K562 (cell line): Measurements from ENCODE around the gene ITGAE.

Experiments used
- CREM ChIP-seq: IDR thresholded peaks from 2 replicates; pipeline ENCODE4 v1.6.1; 2014; ENCODE audit warnings: antibody characterized with exemption, low read depth
- CTCF ChIP-seq, 3 experiments: IDR thresholded peaks in 2 of 3; conservative IDR thresholded peaks in 1 of 3; 2 replicates each; pipeline ENCODE4 v1.5.1; 2011 to 2012; ENCODE audit warnings: low read length in 3 of 3, mild to moderate bottlenecking in 3 of 3, control low read depth in 2 of 3, improper control_type of control experiment in 1 of 3, inconsistent platforms in 1 of 3, low read depth in 1 of 3, mixed read lengths in 1 of 3, moderate library complexity in 1 of 3; ENCODE audit not compliant: insufficient read depth in 2 of 3
- ELF1 ChIP-seq: fragments of 200-800 bp; sonication (Bioruptor generic); IDR thresholded peaks from 2 replicates; pipeline ENCODE4 v1.6.1; 2016; ENCODE audit warnings: missing genetic modification characterization, missing compliant biosample characterization
- JUN ChIP-seq, 2 experiments: sonication (generic) in 1 of 2; formaldehyde crosslinking in 1 of 2; IDR thresholded peaks; 2 replicates each; pipeline versions ENCODE4 v1.6.1 to v1.8.0; 2012 to 2022; ENCODE audit warnings: borderline replicate concordance in 2 of 2, mild to moderate bottlenecking in 2 of 2, improper control_type of control experiment in 1 of 2, low read depth in 1 of 2, low read length in 1 of 2, missing genetic modification reagents in 1 of 2
- JUNB ChIP-seq: fragments of 450-650 bp; formaldehyde crosslinking; conservative IDR thresholded peaks from 2 replicates; pipeline ENCODE4 v1.4.0; 2020; ENCODE audit warnings: mild to moderate bottlenecking
- PURB ChIP-seq: sonication (generic); formaldehyde crosslinking; IDR thresholded peaks from 2 replicates; pipeline ENCODE4 v1.9.0; 2021; ENCODE audit warnings: low read depth, mild to moderate bottlenecking, missing genetic modification reagents
- RBFOX2 ChIP-seq: fragments of 200-400 bp; formaldehyde crosslinking; IDR thresholded peaks from 2 replicates; pipeline ENCODE4 v1.6.1; 2017; ENCODE audit warnings: low read depth, mild to moderate bottlenecking, low read length, moderate library complexity
- YY1 ChIP-seq, 3 experiments: IDR thresholded peaks; 2 replicates each; pipeline ENCODE4 v1.6.1; 2011; ENCODE audit warnings: low read length in 2 of 3, mild to moderate bottlenecking in 2 of 3, moderate library complexity in 2 of 3, borderline replicate concordance in 1 of 3, control low read depth in 1 of 3, low read depth in 1 of 3; ENCODE audit not compliant: insufficient read depth in 3 of 3, insufficient replicate concordance in 2 of 3, control insufficient read depth in 1 of 3, insufficient read length in 1 of 3; ENCODE audit errors: extremely low read depth in 1 of 3
- ZNF174 ChIP-seq: fragments of 250-450 bp; sonication (Bioruptor Pico); IDR thresholded peaks from 2 replicates; pipeline ENCODE4 v1.4.0; 2020; ENCODE audit warnings: mild to moderate bottlenecking
- ZNF76 ChIP-seq: fragments of 250-450 bp; sonication (Bioruptor Pico); IDR thresholded peaks from 2 replicates; pipeline ENCODE4 v1.4.0; 2020; ENCODE audit warnings: mild to moderate bottlenecking, moderate library complexity, borderline replicate concordance
- TF ChIP-seq, protein P1 (sequence below), 2 experiments: fragments of 450-650 bp in 1 of 2; sonication (generic) in 1 of 2; formaldehyde crosslinking in 1 of 2; IDR thresholded peaks in 1 of 2; conservative IDR thresholded peaks in 1 of 2; 2 replicates each; pipeline versions ENCODE4 v1.6.1 to v1.8.1; 2016 to 2023; ENCODE audit warnings: mild to moderate bottlenecking in 2 of 2, moderate library complexity in 2 of 2, inconsistent platforms in 1 of 2, missing genetic modification reagents in 1 of 2

GRCh38 chr17:3679531-3680126, 121.4 kb downstream of the ITGAE start:
- TF ChIP-seq RBFOX2 (no peak), ZNF76 (CRISPR knock-in tag) (no peak), CREM (no peak), CTCF (IDR thresholded peaks at IDR 0.05 in 2 of 3, conservative IDR thresholded peaks at IDR 0.05 in 1 of 3; ENCODE audit: insufficient read depth in 2 of 3, low read depth in 1 of 3, low read length in 3 of 3) (no peak), YY1 (IDR thresholded peaks at IDR 0.05; ENCODE audit: borderline replicate concordance in 1 of 3, control insufficient read depth in 1 of 3, extremely low read depth in 1 of 3, insufficient read depth in 3 of 3, insufficient read length in 1 of 3, insufficient replicate concordance in 2 of 3, low read depth in 1 of 3, low read length in 2 of 3) (no peak), JUN (IDR thresholded peaks at IDR 0.05; ENCODE audit: borderline replicate concordance, low read depth, low read length) (no peak), JUN (CRISPR knock-in tag; IDR thresholded peaks at IDR 0.05; ENCODE audit: borderline replicate concordance) (no peak), ELF1 (tag) (no peak), ZNF174 (no peak), PURB (CRISPR knock-in tag) (no peak), JUNB (no peak)
- TF ChIP-seq, protein P1, sequence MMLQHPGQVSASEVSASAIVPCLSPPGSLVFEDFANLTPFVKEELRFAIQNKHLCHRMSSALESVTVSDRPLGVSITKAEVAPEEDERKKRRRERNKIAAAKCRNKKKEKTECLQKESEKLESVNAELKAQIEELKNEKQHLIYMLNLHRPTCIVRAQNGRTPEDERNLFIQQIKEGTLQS (IDR thresholded peaks at IDR 0.05): no peak
- TF ChIP-seq, protein P1 (CRISPR knock-in tag; conservative IDR thresholded peaks at IDR 0.05): no peak
